HL-60/S4 treated with retinoic acid at 250 ng/mL for 4 days and 3 days (cell line): ENCODE data around the gene MORN5.

Experiments
- in situ Hi-C: fragments of 300-500 bp; cut with MboI; formaldehyde crosslinking; loops from 2 replicates; pipeline ENCODE4 v1.7.0; 2022; ENCODE audit warnings: low sequenced_read_pairs

Gene MORN5

DNA sequence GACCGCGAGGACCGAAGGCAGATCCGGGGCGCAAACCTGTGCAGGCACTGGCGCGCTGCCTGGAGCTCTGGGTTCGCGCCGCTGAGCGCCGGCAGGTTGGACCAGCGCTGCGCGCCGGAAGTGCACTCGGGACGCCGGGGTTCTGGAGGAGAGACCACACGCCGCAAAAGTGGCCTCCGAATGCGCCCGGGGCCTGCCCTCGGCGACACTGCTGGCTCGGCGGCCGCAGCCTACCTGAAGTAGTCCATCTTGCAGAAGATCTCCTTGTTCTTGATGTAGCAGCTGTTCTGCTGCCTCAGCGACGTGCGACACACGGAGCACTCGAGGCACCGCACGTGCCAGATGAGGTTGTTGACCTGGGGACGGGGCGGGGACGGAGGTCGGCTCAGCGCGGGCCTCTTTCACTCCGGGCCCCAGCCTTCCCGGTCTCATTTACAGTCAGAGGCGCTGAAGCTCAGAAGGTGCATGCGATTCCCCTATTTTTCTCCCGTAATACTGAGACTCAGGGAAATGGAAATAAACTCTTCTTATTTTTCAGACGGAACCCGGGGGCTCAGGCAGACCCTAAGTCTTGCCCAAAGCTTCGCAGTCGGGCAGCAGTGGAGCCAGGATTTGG is 66.5 kb downstream of the MORN5 start:
- in situ Hi-C loops: no loop called here

DNA sequence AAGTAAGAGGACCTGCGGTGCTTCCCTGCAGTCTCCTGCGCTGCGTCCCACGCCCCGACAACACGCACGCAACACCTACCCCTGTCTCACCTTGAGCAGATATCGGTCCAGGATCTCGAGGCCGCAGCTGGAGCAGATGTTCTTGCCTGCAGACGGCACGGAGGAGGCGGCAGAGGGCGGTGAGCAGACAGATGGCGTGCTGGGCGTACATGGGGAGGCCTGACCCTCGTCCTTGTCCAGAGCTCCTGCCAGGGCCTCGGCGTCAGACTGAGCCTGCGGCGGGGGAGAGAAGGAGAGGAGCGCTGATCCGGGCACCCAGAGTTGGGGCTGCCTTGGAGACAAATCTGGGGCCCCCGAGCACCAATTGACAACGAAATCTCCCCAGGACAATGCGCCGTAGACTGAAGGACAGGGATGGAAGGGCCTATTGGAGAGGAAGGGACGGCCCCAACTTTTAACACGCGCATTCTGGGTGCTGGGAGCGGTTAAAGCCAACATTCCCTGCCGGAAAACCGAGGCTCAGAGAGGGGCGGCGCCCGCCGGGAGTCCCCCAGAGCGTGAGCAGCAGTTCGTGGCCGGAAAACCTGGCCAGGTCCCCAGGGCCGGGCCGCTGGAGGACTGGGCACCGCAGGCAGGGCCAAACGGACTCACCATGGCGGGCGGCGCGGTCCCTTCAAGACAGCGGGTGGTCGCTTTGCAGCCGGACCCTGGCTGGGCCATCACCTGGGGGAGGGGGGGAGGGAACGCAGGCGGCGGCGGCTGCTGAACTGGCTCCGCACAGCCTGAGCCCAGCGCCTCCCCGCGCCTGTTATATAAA is 67.3 kb downstream of the MORN5 start:
- in situ Hi-C loops: no loop called here

DNA sequence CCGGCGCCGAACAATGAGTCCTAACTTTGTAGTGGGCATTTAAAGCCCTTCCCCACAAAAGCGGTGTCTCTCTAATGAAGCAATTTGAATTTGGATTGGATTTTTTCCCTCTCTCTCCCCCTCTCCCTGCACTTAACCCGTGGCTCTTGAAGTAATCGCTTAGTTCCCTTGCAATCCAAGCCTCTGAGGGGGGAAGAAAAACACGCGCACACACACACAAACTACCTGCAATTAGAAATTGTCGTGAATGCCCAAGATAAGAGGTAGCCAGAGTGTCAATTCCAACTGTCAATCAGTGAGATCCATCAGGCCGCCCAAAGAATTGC is 67.8 kb downstream of the MORN5 start:
- in situ Hi-C loops: no loop called here

DNA sequence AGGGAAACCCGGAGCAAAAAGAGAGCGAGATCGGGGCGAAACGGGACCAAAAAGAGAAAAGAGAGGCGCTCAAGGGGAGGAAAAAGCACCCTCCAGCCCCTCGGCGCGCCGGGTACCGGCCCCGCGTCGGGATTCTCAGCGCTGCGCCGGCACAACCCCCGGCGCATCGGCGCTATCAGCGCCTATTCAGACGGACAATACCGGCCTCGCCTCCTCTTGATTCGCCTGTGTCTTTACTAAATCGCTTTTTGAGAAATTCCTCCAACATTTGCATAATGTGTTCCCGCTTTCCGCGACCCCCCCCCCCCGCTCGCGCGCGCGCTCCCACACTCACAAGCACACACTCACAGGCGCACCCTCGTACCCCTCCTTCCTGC is 68.5 kb downstream of the MORN5 start:
- in situ Hi-C loops: no loop called here

DNA sequence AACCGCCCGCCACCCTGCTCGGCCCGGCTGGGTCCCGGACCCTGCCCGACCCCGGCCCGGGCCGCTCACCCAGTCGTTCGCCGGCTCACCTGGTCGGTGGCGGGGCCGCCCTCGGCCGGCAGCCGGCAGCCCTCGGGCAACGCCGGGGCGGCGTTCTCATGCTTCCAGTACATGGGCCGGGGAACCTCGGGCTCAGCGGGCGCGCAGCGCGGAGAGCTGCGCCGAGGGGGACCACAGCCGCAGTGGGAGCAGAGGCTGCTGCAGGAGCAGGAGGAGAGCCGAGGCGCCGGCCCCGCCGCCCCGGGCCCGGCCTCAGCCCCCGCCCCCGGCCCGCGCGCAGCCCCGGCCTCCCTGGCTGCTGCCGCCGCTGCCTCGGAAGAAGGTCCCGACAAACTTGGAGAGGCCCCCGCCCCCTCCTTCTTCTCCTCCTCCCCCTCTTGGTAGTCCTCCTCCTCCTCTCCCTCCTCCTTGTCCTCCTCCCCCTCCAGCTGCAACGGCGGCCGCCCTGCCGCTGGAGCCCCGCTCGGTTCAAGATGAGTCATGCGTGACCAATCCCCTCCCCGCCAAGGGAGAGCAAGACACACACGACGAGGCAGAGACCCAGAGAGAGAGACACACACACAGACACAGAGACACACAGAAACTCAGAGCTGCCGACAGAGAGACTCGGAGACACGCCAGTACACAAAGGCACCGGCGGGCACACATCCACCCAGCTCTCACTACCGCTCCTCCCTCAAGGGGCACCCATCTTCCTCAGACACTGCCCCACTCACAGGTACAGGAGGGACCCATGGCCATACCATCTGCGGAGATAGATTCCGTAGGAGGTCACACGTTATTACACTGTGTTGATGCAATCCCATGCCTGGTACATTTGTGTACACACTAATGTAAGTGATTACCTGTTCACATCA is 69.1 kb downstream of the MORN5 start, which contains the start of gene LHX6:
Gene LHX6, minus strand, starts transcription at position 390 of the 917 bp plus-strand sequence. Its CDS starts 217 bp downstream, at position 173.
- in situ Hi-C loops: no loop called here

DNA sequence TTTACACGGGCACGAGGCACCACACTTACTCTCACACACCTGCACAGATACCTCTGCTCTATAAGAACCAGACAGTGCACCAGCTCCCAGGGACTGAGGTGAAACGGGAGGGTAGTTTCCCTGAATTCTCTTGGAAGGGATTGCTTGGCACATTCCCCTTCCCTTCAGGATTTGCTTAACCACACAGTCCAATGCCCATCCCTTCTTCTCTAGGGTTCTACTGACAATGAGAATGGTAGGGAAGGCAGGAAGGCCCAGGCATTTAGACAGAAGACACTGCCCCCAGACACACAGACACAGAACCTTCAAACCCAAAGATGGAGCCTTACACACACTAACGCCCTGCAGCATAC is 69.8 kb downstream of the MORN5 start:
- in situ Hi-C loops: no loop called here

DNA sequence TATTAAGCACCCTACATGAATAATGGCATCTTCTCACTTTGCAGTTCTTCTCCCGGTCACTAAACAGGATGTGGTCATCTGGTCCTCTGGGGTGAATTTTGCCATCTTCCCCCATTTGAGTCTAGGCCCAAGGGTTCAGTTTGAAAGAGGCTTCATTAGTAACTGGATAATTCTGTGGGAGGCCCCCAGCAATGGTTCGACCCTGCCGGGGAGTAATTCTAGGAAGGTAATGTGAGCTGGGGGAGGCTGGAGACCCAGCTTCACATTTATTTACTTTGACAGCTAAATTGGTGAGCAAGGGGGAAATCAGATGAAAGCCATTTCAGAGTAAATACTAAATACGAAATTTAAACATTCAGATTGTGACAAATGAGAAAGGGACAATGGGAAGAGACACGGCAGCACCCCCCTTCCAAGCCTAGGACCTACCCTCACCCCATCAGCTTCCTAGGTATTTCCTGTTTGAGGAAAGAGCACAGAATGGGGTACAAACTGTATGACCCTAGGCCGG is 73.1 kb downstream of the MORN5 start:
- in situ Hi-C loops: no loop called here

DNA sequence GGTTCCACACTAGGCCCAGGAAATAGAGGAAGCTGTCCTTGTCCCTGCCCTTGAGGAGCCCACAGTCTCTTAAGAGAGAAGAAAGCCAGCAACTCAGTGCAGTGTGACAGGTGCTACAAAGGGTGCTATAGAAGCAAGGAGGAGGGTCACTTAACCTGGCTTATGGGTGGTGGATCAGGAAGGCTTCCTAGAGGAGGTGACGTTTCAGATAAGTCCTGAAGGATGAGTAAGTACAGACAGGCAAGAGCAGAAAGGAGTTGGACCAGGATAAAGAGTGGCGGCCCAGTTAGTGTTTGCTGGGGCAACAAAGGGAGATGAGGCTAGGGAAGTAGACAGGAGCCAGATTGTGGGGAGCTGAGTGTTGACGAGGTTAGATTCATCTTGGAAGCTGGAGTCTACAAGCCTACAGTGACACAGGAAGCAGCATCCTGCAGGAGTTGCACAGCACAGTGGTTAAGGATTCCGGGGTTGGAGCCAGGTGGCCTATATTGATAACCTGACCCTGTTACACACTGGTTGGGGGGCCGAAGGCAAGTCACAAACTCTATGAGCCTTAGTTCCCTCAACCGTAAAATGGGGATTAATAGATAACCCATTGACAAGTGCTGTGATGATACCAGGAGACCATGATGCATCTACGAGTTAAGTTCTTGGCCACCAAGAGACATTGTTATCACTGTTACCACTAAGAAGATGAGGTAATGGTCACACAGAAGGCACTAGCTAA is 74.5 kb downstream of the MORN5 start:
- in situ Hi-C loops: no loop called here

DNA sequence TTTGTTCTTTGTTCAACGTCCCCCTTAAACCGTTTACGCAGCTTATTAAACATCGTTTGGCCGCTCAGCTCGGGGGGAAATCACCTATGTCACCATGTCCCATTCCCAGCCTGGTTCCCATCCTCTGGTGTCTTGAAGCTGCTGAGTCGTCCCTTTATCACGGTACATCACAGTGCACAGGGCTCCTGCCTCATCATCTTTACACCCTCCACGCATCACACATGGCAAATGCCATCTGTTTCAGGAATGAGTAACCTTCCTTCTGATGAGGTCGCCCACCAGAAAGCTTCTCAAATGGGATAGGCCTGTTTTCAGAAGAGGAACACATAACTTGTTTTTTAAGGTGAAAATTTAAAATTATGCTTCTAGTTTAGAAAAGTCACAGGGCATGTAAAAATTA is 77.0 kb downstream of the MORN5 start:
- in situ Hi-C loops: no loop called here

DNA sequence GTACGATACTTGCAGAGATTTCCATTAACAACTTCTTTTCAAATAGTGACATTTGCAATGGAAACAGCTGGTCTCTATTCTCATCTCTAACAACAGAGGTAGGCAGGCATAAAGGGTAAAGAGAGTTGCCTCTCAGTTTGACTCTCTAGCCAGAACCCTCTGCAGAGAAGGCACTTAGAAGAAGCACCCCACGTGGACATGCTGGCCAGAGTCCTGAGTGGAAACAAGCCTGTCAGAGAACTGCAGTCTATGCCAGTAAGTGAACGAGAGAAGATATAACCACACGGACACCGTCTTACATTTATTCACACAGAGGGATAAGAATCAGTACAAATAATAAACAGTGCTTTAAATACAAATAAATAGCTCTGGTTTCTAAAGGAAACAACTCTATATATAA is 80.0 kb downstream of the MORN5 start:
- in situ Hi-C loops: no loop called here

DNA sequence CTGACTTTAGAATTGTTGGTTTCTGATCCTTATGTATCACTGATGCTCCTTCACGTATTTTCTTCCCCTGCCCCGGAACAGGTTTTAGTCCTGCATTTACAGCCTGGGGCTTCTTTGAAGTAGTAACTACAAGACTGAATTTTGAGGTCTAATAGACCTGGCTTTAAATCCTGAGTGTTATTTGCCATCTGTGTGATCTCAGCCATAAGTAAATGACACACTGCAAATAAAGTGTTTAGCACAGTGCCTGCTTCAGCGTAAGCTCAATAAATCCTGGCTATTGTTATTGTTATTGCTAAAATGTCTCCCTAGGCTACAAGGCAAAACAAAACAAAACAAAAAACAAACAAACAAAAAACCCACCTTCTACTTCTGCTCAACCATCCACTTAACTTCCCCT is 84.6 kb downstream of the MORN5 start:
- in situ Hi-C loops: no loop called here

DNA sequence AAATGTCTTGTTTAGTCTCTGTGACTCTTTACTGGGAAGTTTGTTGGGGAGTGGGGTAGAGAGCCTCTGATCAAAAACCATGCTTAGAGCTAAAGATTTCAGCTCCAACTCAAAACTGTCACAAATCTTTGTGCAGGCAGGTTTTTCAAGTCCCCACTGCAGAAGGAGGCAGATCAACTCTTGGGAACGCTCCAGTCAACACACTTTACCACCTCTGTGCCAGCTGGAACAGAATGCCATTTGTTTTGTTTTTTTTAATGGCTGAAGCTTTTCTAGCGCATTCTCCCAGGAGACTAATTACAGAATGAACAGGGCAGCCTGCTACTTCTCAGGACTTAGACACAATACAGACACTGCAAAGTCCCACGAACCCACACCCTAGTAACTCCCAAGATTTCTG is 87.0 kb downstream of the MORN5 start:
- in situ Hi-C loops: no loop called here

DNA sequence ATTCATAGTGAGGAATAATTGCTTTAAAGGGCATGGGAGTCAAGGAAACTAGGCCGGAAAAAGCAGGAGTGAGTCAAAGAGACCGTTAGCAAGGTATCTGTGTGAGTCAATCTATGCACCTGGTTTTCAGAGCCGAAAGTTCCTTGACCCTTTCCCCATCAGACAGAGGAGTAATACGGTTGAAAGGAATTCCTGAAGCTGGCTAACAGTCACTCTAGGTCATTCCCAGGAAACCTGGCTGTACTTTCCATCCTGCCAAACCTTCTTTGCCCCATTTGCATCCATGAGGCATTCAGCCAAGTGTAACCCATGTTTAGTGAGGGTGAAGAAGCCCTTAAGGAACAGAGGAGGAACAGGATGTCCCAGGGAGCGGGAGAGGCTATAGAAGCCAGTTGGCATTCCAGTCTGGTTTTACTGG is 88.7 kb downstream of the MORN5 start:
- in situ Hi-C loops: no loop called here
